Lung microvascular endothelial cell (primary cell): ENCODE data around the gene ERVFRD-1. TPM values are rescaled to one million over a fixed set of nuclear protein-coding genes. Genes with fewer than 3 reads are reported as not detected.

Experiments used
- DNase-seq, 2 donors: peaks; one replicate each; pipeline versions ENCODE4 v3.0.0 to v3.0.0-alpha.2; 2010; ENCODE audit warnings: low read depth in 2 of 2
- total RNA-seq: library from RNA; depleted of rRNA; stranded (reverse); fragments of >200 nt; gene quantifications from 2 replicates; pipeline ENCODE4 v1.2.1, GENCODE V29; 2014

The ERVFRD-1 gene
- total RNA-seq, 1 donor from 2014 or later, result under 0.01 TPM

GRCh38 chr6:11129908-11130565, 18.5 kb upstream of the ERVFRD-1 start:
- no peak for DNase-seq

DNA sequence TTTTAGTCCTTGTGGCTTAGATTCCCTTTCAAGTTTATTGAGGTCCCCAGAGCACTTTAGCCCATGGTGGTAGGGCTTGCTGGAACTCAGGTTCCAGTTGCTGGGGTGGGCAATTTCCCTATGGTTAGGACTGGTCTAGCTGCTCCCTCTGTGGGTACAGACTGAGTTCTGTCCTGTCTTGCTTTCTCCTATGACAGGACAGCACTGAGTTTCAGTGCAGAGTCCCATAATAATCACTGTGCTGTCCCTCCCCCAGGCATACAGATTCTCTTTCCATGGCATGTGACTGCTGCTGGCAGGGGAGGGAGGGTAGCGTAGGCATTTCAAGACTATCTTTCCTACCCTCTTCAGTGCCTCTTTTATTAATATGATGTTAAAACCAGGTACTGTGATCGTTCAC, 17.1 kb upstream of the ERVFRD-1 start:
- DNase-seq, result no peak

DNA sequence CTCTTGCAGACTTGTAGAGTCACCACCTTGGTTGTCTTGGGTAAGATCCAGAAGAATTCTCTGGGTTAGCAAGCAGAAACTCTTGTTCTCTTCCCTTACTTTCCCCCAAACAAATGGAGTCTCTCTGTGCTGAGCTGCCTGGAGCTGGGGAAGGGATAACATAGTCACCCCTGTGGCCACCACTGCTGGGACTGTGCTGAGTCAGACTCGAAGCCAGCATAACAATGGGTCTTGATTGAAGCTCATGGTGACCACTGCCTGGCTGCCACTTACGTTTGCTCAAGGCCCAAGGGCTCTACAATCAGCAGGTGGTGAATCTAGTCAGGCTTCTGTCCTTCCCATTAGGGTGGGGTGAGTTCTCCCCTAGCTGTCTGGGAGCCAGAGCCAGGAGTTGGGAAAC, 15.4 kb upstream of the ERVFRD-1 start:
- peak in 1 of 2 donors; percentile 14 for DNase-seq

DNA sequence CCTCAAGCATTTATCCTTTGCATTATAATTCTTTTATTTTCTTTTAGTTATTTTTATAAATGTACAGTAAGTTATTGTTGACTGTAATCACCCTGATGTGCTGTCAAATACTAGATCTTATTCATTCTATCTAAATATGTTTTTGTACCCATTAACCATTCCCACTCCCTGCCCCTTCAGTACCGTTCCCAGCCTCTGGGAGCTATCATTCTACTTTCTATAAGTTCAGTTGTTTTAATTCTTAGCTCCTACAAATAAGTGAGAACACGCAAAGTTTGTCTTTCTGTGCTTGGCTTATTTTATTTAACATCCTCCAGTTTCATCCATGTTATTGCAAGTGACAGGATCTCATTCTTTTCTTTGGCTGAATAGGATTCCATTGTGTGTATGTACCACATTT, 12.5 kb upstream of the ERVFRD-1 start:
- DNase-seq, result peak in 1 of 2 donors; percentile 30

GRCh38 chr6:11122380-11122779, 10.9 kb upstream of the ERVFRD-1 start:
- no peak for DNase-seq

GRCh38 chr6:11121851-11122250, 10.3 kb upstream of the ERVFRD-1 start:
- DNase-seq, result no peak

DNA sequence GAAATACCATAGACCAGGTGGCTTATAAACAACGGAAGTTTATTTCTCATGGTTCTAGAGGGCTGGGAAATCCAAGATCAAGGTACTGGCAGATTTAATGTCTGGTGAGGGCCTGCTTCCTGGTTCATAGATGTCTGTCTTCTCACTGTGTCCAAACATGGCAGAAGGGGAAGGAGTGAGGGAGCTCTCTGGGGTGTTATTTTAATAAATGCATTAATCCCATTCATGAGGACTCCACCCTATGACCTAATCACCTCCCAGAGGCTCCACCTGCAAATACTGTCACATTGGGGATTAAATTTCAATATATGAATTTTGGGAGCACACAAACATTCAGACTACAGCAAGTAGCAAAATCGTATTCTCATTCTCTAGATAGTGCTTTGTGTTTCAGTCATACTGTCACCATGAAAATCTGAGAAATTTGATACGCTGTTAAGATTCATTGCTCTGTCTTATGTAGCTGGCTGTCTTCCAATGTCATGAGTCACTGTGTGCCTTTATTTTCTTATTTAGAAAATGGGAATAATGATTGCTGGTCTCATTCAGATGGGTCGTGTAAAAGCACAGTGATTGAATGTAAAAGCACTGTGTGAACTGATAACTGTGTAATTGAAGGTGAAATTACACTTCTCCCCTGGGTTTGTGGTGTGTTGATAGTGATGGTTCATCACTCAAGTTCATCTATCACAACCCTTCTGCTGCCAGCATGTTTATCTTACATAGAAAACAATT, 8.9 kb upstream of the ERVFRD-1 start:
- DNase-seq, result peak in 1 of 2 donors; percentile 74

- DNase-seq, result peak; percentile 12 to 46
These were observed 4.4 kb upstream of the ERVFRD-1 start for GRCh38 chr6:11115808-11116536.

- no peak for DNase-seq
These were observed 1.5 kb upstream of the ERVFRD-1 start for GRCh38 chr6:11113038-11113437.

DNA sequence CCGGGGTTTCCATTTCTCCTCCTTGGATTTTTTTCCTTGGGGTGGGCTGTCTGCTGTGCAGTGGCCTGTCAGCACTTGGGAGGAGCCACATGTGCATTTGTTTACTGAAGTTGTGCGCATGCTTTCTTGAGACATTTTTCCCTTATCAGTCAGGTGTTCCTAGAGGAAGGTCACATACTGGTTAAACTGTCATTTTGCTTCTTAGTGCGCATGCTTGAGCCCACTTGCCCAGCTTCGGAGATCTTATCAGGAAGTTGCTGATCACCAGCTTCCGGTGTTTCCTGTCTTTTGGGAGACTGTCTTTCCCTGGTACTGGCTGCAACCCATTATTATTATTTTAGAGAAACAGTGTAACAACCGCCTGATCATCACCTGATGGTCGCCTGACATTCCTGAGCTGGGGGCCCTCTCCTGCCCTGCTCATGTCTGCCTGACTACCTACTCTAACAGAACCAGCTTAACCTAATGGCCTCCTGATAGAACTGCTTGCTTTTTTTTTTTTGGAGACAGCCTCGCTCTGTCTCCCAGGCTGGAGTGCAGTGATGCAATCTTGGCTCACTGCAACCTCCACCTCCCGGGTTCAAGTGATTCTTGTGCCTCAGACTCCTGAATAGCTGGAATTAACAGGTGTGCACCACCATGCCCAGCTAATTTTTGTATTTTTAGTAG, 378 bp upstream of the ERVFRD-1 start:
- DNase-seq, result peak; percentile 70 to 85

- DNase-seq, result no peak
These were observed 2.8 kb downstream of the ERVFRD-1 start for GRCh38 chr6:11108726-11109125.

DNA sequence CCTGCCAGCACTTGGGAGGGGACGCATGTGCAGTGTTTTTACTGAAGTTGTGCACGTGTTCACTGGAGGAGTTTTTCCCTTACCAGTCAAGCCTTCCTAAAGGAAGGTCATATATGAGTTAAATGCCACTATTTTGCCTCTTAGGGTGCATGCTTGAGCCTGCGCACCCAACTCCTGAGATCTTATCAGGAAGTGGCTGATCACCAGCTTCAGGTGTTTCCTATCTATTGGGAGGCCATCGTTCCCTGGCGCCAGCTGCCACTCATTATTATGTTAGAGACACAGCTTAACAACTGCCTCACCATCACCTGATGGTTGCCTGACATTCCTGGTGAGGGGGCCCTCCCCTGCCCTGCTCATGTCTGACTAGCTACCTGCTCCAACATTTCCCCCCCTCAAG, 8.5 kb downstream of the ERVFRD-1 start:
- no peak for DNase-seq

DNA sequence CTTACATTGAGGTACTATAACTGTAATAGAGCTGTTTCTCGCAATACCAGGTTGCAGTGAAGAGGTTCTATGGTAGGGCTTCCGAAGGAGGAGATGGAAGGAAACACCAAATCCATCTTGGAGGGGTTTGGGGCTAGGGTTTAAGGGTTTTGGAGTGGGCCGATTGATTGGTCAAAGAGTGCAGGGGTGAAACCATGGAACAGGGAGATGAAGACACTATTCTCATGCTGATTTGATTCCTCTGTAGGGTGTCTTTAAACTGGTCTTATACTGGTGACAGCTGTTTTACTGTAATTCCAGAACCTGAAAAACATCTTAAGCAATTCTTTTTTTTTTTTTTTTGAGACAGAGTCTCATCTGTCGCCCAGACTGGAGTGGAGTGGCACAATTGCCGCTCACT, 10.1 kb downstream of the ERVFRD-1 start:
- no peak for DNase-seq

DNA sequence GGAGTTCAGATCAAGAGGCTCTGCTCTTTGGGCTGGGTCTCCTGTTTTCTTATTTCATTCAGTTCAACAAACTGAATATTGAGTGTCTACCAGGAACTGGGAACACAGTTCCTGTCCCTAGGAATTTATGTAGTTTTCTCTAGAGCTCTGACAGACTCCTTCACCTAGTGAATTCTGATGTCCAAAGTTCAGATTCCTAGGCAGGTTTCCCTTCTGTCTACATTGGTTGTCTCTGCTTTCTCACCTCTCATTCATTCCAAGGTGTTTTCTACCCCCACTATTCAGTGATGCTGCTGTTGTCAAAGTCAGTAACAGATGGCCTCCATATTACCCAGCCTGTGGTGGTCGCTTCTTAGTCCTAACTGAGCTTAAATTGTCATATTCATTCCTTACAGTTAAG, 13.5 kb downstream of the ERVFRD-1 start:
- no peak for DNase-seq

DNA sequence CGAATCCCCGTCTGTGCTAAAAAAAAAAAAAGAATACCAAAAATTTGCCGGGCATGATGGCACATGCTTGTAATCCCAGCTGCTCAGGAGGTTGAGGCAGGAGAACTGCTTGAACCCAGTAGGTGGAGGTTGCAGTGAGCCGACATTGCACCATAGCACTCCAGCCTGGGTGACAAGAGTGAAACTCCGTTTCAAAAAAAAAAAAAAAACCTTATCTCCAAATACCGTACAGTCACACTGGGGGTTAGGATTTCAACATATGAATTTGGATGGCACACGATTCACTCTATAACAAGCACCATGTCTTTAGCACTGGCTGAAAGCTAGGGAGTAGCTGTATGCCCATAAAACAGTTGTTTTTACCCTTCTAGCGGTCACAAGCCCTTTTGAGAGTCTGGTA, 14.0 kb downstream of the ERVFRD-1 start:
- no peak for DNase-seq

DNA sequence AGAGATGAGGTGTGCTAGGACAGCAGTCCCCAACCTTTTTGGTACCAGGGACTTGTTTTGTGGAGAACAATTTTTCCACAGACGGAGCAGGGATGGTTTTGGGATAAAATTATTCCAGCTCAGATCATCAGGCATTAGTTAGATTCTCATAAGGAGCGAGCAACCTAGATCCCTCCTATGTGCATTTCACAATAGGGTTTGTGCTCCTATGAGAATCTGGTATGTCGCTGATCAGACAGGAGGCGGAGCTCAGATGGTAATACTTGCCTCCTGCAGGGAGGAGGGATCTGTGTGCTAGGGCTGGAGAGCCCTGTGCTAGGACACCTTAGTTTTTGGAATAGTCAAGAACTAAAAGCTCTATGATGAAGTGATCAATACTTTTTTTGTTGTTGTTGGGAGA, 15.4 kb downstream of the ERVFRD-1 start:
- peak; percentile 33 to 42 for DNase-seq

DNA sequence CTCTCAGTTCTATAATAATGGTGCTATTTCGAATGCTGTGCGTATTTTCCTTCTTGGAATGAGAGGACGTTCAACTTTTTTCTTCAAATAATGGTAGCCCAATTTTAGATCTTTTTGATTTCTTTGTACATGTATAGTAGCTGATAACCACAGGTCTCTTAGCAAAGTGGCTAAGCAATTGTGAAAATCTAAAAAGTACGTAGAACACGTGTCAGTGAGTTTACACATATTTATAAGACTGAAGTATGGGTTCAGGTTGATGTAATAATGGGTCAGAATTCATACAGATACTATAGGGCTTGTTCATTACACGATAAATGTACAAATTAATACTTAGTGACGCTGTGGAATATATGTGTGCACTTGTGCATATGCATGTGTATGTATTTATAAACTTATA, 16.6 kb downstream of the ERVFRD-1 start:
- no peak for DNase-seq

- DNase-seq, result peak; percentile 46 to 58
These were observed 17.1 kb downstream of the ERVFRD-1 start for GRCh38 chr6:11094411-11094851.

- peak; percentile 96 to 98 for DNase-seq
These were observed 17.7 kb downstream of the ERVFRD-1 start, which contains the start of gene SMIM13 for GRCh38 chr6:11093626-11094410. TSS of gene SMIM13 (plus strand) at chr6:11093834. CDS start at chr6:11094314, 480 bp downstream.

GRCh38 chr6:11093376-11093625, 18.2 kb downstream of the ERVFRD-1 start:
- DNase-seq, result no peak

DNA sequence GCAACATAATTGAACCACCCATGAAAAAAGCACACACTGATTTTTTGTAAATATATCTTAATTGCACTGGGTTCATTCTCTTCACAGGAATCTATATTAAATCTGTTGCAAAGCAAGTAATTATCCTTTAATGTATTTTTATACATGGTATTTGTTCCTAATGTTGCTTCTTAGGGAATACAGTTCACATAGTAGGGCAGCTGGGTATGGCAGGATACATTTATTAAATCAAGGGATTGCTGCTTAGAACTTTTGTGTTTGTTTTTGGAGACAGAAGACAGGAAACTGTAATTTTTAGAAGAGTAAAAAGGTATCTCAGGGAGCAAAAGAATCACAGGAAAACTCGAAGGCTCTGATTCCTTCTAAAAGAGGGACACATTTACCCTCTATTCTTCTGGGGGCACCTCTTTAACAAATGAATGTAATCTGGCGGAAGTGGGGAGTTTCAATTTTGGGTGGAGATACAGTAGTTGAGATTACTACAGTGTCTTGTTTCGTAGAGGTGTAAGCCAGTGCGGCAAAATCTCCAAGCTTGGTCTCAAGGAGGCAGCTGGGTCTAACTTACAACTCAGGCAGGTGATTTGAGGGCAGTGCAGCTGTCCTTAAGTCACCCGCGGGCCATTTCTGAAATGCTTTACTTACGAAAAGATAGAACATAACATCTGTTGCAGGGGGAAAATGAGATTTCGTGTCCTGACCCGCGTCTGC, 18.7 kb downstream of the ERVFRD-1 start:
- peak in 1 of 2 donors; percentile 41 for DNase-seq
